ENCODE results near the gene KAZN. TPM values are rescaled to one million over a fixed set of nuclear protein-coding genes. Genes with fewer than 3 reads are reported as not detected.

The KAZN gene
- total RNA-seq, 2 donors from 2014 or later = 9.8 to 12.2 TPM

GRCh38 chr1:14724678-14725077 lies 126.2 kb downstream of the KAZN start:
- no peak for TF ChIP-seq CTCF (IDR thresholded peaks at IDR 0.05)
- no peak overlapping the region for H3K27ac ChIP-seq
- DNase-seq = no peak
- intact Hi-C loops (cut with DNase I) = no loop called here
- no peaks in the 10 kb centered on the region for H3K4me1 ChIP-seq
- no peaks in the 10 kb centered on the region for H3K36me3 ChIP-seq
- no peak overlapping the region for H3K9ac ChIP-seq (ENCODE audit: low read depth in 2 of 2, low read length in 2 of 2)
- H3K27me3 ChIP-seq = no peaks in the 10 kb centered on the region
- no peak overlapping the region for H3K4me3 ChIP-seq
- H3K9me3 ChIP-seq = no peaks in the 10 kb centered on the region

- Histone ChIP-seq H3K27ac (no peak overlapping the region), H3K27me3 (no peaks in the 10 kb centered on the region), H3K4me1 (no peaks in the 10 kb centered on the region), H3K9ac (ENCODE audit: low read depth in 2 of 2, low read length in 2 of 2) (no peak overlapping the region), H3K4me3 (no peak overlapping the region), H3K36me3 (no peaks in the 10 kb centered on the region), H3K9me3 (no peaks in the 10 kb centered on the region)
- no peak for TF ChIP-seq CTCF (IDR thresholded peaks at IDR 0.05)
- no peak for DNase-seq
- intact Hi-C loops (cut with DNase I) = no loop called here
Observed at GRCh38 chr1:14725238-14725637, 126.8 kb downstream of the KAZN start.

- DNase-seq = no peak
- Histone ChIP-seq H3K9ac (ENCODE audit: low read depth in 2 of 2, low read length in 2 of 2) (no peak overlapping the region), H3K27ac (no peak overlapping the region), H3K27me3 (no peaks in the 10 kb centered on the region), H3K36me3 (no peaks in the 10 kb centered on the region), H3K4me3 (no peak overlapping the region), H3K9me3 (no peaks in the 10 kb centered on the region), H3K4me1 (no peaks in the 10 kb centered on the region)
- TF ChIP-seq CTCF (IDR thresholded peaks at IDR 0.05) = no peak
- intact Hi-C loops (cut with DNase I) = no loop called here
Observed at GRCh38 chr1:14725695-14726094, 127.2 kb downstream of the KAZN start.

GRCh38 chr1:14726606-14727005 lies 128.1 kb downstream of the KAZN start:
- intact Hi-C loops (cut with DNase I) = no loop called here
- no peak for TF ChIP-seq CTCF (IDR thresholded peaks at IDR 0.05)

GRCh38 chr1:14728516-14728915 lies 130.0 kb downstream of the KAZN start:
- Histone ChIP-seq H3K36me3 (no peaks in the 10 kb centered on the region), H3K9me3 (no peaks in the 10 kb centered on the region), H3K27ac (no peak overlapping the region), H3K4me3 (no peak overlapping the region), H3K4me1 (no peaks in the 10 kb centered on the region), H3K27me3 (no peaks in the 10 kb centered on the region), H3K9ac (ENCODE audit: low read depth in 2 of 2, low read length in 2 of 2) (no peak overlapping the region)
- intact Hi-C loops (cut with DNase I) = no loop called here
- no peak for DNase-seq
- no peak for TF ChIP-seq CTCF (IDR thresholded peaks at IDR 0.05)

More at GRCh38 chr1:14726606-14727005, 128.1 kb downstream of the KAZN start:
- Histone ChIP-seq H3K36me3 (no peaks in the 10 kb centered on the region), H3K4me1 (no peaks in the 10 kb centered on the region), H3K27ac (no peak overlapping the region), H3K9me3 (no peaks in the 10 kb centered on the region), H3K9ac (ENCODE audit: low read depth in 2 of 2, low read length in 2 of 2) (no peak overlapping the region), H3K27me3 (no peaks in the 10 kb centered on the region), H3K4me3 (no peak overlapping the region)
- no peak for DNase-seq

GRCh38 chr1:14732728-14733047 lies 134.2 kb downstream of the KAZN start:
- no peak overlapping the region for H3K27ac ChIP-seq
- no peak overlapping the region for H3K9ac ChIP-seq (ENCODE audit: low read depth in 2 of 2, low read length in 2 of 2)
- no peak for DNase-seq
- H3K4me3 ChIP-seq = no peak overlapping the region
- H3K27me3 ChIP-seq = no peaks in the 10 kb centered on the region
- no peak for TF ChIP-seq CTCF (IDR thresholded peaks at IDR 0.05)
- intact Hi-C loops (cut with DNase I) = loop anchor here (5.0 kb wide), 1 partner anchor 765 kb away; no protein-coding TSS in a partner anchor
- H3K36me3 ChIP-seq = no peaks in the 10 kb centered on the region
- no peaks in the 10 kb centered on the region for H3K9me3 ChIP-seq
- H3K4me1 ChIP-seq = no peaks in the 10 kb centered on the region

Measured in colonic mucosa (tissue), 4 donors.